HG02870 (cell line): ENCODE results near the gene LETM1.

Experiments
- ATAC-seq: cut with Tn5 transposase; IDR thresholded peaks from one replicate; pipeline ENCODE4 v1.9.1; 2021; ENCODE audit warnings: mild to moderate bottlenecking, moderate library complexity; ENCODE audit not compliant: unreplicated experiment

Gene LETM1

GRCh38 chr4:1808851-1809753 lies 46.9 kb downstream of the LETM1 start:
- no peak for ATAC-seq

- no peak for ATAC-seq
These were observed 47.6 kb downstream of the LETM1 start for GRCh38 chr4:1808396-1808795.

- no peak for ATAC-seq
These were observed 48.6 kb downstream of the LETM1 start for GRCh38 chr4:1807332-1807777.

GRCh38 chr4:1806596-1807331 lies 49.2 kb downstream of the LETM1 start:
- no peak for ATAC-seq

GRCh38 chr4:1806223-1806564 lies 49.8 kb downstream of the LETM1 start:
- no peak for ATAC-seq

GRCh38 chr4:1805493-1806222 lies 50.3 kb downstream of the LETM1 start:
- ATAC-seq, result no peak

GRCh38 chr4:1804638-1805492 lies 51.1 kb downstream of the LETM1 start:
- ATAC-seq, result no peak

- no peak for ATAC-seq
These were observed 52.2 kb downstream of the LETM1 start for GRCh38 chr4:1803523-1804423.

GRCh38 chr4:1802720-1803522 lies 53.0 kb downstream of the LETM1 start:
- ATAC-seq, result no peak

- ATAC-seq, result no peak
These were observed 53.7 kb downstream of the LETM1 start for GRCh38 chr4:1802151-1802715.

GRCh38 chr4:1801286-1801958 lies 54.5 kb downstream of the LETM1 start:
- no peak for ATAC-seq

- ATAC-seq, result no peak
These were observed 55.2 kb downstream of the LETM1 start for GRCh38 chr4:1800805-1801204.

GRCh38 chr4:1799387-1800375 lies 56.3 kb downstream of the LETM1 start:
- no peak for ATAC-seq

- ATAC-seq, result no peak
These were observed 57.2 kb downstream of the LETM1 start for GRCh38 chr4:1798580-1799386.

GRCh38 chr4:1797861-1798579 lies 57.9 kb downstream of the LETM1 start:
- no peak for ATAC-seq
